Erythroblast (primary cell): ENCODE data around the gene ADAM15.

Source experiments
- DNase-seq, 2 experiments: peaks; one replicate each; lab custom pipeline; 2025; lab: John Stamatoyannopoulos, UW
- GATA1 ChIP-seq: IDR thresholded peaks from 2 replicates; pipeline ENCODE4 v1.6.1; 2011; ENCODE audit warnings: low read depth, mild to moderate bottlenecking, control low read depth, low read length, moderate library complexity
- POLR2A ChIP-seq: IDR thresholded peaks from 2 replicates; pipeline ENCODE4 v1.6.1; 2011; ENCODE audit warnings: mild to moderate bottlenecking, low read length

ADAM15 gene

DNA sequence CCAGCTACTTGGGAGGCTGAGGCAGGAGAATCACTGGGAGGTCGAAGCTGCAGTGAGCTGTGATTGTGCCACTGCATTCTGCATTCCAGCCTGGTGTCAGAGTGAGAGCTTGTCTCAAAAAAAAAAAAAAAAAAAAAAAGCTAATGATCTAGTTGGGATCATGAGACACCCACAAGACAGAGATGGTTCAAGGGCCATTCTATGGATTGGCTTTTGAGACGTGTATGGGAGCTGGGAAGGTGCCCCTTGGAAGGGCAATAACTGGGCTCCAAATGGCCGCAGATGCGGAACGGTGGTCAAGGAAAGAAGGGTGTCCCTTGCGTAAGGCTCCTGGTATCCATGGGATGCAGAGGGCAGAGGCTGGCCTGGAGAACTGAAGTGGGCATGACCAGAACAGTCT lies 6.8 kb upstream of the ADAM15 start:
- DNase-seq: no peak

DNA sequence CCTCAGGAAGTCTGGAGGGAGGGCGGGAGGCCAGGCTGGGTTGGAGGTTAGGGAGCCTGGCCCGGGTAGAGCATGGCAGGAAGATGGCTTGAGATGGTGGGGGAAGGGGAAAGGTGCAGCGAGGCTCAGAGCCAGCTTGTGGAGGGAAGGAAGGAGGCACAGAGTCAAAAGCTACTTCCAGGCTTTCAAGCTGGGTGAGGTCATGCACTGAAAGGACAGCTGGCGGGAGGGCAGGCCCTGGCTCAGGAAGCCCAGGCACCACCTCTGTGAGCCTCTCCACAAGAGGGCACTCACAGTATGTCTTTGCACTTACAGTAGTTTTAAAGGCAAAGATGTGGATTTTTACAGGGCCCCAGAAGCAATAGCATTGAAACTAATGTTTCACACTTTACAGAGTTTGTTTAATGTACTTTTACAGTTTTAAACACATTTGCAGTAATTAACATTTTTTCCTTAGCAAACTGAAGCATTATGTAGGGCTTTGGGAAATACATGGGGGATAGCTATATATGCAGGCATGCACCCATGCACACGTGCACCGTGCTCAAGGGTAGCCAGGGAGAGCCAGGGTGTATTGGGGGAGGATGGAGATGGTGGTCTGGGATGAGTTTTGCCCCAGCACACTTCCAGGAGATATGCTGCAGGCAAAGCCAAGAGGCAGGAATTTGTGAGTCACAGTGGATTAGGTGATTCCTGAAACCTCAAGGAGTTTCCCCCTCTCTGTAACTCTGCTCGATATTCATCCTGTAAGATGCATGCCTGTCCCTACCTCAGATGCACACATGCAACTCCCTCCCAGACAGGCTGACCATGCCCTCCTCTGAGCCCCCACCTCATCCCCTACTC lies 6.1 kb upstream of the ADAM15 start:
- TF ChIP-seq POLR2A: no peak
- TF ChIP-seq GATA1: no peak
- DNase-seq: peak; percentile 79 to 85

More for the DNA sequence above, 6.8 kb upstream of the ADAM15 start:
- TF ChIP-seq GATA1: no peak
- no peak for TF ChIP-seq POLR2A

DNA sequence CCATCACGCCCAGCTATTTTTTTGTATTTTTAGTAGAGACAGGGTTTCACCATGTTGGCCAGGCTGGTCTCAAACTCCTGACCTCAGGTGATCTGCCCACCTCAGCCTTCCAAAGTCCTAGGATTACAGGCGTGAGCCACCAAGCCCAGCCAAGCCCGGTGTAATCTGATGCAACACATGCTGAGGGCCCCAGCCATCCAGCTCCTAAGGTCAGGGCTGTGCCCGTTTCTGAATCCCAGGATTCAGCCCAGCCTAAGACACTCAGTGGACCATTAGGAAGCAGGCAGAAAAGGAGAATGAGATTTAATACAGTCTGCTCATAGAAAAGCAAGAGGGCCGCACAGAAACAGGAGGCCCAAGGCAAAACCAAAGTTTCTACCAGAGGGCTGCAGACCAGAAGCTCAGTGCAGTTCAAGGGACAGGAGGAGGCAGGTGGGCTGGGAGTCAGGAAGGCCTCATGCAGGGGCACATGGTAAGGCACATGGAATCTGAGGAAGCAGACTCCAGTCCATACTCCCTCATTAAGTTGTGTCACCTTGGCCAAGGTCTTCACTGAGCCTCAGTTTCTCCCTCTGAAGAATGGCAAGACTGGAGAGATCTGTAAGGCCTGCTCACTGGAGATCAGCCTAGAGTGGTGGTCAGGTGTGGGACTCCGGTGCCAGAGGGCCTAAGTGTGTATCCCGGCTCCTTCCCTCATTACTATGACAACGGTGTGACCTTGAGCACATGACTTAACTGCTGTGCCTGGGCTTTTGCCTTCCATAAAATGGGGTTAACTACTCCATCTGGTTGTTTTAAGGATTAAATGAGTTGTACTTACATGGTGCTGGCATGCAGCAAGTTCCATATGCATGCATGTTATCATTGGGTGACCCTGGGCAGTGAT lies 2.4 kb upstream of the ADAM15 start:
- no peak for TF ChIP-seq GATA1
- TF ChIP-seq POLR2A: no peak
- peak in 1 of 2 experiments; percentile 40 for DNase-seq

DNA sequence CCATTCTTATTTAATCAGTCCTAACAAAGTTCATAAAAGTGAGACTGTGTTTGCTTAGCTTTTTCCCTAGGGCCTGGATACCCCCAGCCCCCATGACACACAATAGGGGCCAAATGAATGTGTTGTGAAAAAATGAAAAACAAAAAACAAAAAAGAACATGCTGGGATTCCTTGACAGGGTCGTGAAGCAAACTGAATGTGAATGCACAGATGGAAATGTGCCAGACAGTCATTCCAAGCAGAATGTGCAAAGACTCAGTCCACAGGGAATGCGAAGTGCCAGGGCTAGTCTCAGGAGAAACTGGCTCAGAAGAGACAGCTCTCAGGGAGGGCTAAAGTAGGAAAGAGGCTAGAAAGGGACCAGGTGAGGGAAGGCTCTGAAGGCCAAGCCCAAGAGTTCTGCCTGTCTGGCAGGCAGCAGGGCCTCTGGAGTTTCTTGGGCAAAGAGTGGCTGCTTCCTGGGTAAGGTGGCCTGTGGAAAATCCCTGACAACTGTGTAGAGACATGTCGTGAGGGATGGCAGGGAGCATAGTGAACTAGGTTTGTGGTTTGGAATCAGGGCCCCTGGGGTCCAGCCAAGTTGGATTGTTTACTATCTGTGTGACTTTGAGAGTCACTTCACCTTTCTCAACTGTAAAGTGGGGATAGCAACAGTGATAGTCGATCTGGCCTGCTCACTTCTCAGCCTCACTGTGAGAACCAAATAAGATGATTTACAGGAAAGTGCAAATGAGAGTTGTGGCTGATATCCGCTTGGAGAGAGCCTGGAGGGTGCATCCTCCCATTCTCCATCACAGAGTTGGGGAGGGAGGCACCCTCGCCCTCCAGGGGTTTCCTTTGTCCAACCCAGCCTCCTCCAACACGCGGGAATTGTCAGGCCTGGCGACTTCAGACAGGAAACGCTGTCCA lies 1.2 kb upstream of the ADAM15 start:
- TF ChIP-seq GATA1 (no peak), POLR2A (no peak)
- DNase-seq: no peak

DNA sequence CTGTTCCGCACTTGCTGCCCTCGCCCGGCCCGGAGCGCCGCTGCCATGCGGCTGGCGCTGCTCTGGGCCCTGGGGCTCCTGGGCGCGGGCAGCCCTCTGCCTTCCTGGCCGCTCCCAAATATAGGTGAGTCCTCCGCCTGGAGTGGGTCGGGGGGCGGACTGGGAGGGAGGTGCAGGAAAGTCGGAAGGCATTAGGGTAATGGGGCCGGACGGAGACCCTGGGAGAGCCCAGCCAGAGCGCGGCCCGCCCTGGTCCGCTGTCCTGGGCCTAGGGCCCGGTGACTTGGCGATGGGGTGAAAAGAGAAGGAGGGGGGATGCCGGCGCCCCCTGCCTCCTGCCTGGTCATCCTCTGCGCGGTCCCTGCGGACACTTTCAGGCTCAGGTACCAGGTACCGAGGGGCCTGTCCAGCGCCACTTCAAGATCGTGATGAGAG lies 243 bp downstream of the ADAM15 start:
- TF ChIP-seq POLR2A (peak; percentile 29), GATA1 (no peak)

DNA sequence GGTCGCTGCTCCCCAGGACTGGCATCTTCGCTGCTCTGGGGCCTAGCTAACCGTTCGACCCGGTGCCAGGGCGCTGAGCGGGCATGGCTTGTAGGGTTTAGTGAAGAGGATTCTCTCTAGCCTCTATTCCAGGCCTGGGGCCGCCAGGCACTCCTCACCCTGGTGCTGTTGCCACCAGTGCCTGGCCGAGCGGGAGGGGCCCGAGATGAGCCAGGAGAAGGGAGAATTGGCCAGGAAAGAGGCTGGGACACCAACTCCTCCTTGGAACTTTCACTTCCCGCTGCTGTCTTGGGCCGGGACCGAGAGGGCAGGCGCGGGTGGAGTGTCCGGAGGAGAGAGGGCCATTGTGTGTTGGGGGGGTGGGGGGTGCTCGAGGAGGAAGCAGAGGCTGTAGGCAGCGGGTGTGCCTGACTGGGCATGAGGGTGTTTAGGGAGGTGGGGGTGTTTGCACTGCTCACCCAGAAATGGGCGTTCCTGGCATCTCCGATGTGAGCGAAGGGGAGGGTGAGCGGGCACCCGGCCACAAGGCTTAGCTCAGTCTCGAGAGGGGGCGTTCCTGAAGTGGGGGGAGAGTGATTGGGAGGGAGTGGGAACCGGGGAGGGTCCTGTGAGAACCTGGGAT lies 772 bp downstream of the ADAM15 start:
- peak; percentile 50 to 62 for DNase-seq
- TF ChIP-seq POLR2A: no peak
- no peak for TF ChIP-seq GATA1

More for the DNA sequence above, 243 bp downstream of the ADAM15 start:
- DNase-seq: no peak

DNA sequence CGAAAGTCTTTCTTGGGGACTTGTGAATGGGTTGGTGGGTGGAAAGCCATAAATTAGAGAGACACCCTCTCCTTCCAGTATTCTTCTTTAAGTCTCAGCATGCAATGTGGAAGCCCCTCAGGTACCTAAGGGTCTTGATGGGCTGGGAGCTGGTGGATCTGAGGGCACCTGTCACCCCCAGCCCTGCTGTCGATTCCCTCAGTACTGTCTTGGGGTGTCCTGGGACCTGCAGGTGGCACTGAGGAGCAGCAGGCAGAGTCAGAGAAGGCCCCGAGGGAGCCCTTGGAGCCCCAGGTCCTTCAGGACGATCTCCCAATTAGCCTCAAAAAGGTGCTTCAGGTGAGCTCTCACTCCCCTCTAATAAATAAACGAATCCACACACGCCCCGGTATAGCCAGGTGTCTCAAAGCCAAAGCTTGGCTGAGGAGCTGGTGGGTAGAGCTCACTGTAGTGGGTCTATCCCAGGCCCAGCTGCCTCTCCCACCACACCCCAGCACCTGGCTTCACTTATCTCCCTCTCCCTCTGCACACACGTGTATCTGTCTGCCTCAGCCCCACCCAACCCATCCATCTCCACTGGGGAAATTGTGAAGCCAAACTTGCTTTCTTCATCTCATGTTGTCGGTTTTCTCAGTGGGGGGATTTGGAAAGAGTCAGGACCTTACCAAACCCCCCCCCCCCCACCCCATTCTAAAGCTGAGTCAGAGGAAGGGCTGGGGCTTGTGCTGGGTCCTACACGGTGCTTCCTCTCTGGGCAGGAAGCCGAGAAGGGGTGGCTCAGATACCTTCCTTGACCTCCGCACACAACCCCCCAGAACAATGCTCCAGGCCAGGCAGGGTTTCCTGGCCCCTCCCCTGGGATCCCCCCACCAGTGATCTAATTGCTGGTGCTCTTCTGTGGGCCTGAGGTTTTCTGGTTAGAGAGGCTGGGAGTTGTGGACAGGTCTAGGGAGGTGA lies 1.6 kb downstream of the ADAM15 start:
- TF ChIP-seq GATA1 (no peak), POLR2A (no peak)
- DNase-seq: peak; percentile 54 to 62

DNA sequence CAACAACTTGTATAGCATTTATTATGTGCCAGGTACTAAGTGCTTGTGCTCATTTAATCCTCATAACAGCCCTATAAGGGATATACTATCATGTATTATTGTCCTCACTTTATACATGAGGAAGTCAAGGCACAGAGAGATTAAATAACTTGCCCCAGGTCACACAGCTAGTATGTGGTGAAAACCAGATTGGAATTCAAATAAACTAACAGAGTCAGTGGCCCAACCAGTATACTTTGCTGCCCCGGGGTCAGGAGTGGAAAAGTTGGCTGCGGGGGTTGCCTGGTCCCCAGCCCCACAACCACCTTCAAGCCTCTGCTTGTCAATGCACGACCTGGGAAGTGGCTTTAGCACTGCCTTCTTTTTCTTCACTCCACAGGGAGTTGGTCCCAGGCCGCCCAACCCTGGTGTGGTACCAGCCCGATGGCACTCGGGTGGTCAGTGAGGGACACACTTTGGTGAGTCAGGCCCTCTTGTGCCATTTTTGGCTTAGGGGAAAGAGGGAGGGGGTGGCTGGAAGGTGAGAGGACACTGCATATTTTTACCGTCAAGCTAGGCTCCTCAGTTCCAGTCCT lies 2.5 kb downstream of the ADAM15 start:
- DNase-seq: no peak
- TF ChIP-seq POLR2A (no peak), GATA1 (no peak)

DNA sequence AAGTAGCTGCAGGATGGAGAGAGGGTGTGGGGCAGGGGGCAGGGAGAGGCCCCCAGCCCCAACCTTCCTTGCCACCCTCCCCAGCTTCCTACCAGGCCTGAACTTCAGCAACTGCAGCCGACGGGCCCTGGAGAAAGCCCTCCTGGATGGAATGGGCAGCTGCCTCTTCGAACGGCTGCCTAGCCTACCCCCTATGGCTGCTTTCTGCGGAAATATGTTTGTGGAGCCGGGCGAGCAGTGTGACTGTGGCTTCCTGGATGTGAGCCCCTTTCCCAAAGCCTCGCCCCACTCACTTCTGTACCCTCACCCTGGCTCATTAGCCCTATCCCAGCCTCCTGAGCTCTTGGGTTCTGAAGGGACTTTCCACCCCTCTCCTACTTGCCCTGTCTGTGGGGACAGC lies 6.0 kb downstream of the ADAM15 start:
- no peak for TF ChIP-seq POLR2A
- TF ChIP-seq GATA1: no peak
- DNase-seq: no peak

DNA sequence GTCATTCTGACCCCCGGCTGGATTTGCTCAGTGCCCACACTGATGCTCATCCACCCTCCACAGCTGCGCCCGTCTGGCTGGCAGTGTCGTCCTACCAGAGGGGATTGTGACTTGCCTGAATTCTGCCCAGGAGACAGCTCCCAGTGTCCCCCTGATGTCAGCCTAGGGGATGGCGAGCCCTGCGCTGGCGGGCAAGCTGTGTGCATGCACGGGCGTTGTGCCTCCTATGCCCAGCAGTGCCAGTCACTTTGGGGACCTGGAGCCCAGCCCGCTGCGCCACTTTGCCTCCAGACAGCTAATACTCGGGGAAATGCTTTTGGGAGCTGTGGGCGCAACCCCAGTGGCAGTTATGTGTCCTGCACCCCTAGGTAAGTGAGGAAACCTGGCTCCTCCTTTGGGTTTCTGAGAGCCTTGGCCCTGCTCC lies 6.7 kb downstream of the ADAM15 start:
- TF ChIP-seq GATA1 (no peak), POLR2A (no peak)
- DNase-seq: no peak

DNA sequence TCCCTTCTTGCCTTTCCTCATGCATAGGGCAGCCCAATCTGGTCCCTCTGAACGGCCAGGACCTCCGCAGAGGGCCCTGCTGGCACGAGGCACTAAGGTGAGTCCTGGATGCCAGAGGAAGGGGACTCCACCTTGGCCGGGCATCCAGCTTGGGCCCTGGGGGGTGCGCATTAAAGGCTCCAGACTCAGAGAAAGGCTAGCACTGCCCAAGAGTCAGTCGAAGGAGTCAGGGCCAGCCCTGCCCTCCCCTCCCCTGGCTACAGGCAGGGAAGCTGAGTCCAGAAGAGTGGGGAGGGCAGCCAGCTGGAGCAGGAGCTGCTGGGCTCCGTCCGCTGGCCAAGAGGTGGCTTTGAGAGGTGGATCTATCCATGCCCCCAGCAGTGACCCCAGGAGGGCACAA lies 9.6 kb downstream of the ADAM15 start:
- TF ChIP-seq GATA1 (no peak), POLR2A (no peak)

More for the DNA sequence above, 9.6 kb downstream of the ADAM15 start:
- no peak for DNase-seq
